Stimulated activated CD4-positive, alpha-beta T cell treated with anti-CD3 and anti-CD28 coated beads, Interleukin-4, amount 100 ng/mL, for 24 hours (primary cell): ENCODE results near the gene JMJD7.

Source experiments
- DNase-seq: peaks from one replicate; pipeline ENCODE4 v3.0.0-alpha.2; 2020

JMJD7 gene

DNA sequence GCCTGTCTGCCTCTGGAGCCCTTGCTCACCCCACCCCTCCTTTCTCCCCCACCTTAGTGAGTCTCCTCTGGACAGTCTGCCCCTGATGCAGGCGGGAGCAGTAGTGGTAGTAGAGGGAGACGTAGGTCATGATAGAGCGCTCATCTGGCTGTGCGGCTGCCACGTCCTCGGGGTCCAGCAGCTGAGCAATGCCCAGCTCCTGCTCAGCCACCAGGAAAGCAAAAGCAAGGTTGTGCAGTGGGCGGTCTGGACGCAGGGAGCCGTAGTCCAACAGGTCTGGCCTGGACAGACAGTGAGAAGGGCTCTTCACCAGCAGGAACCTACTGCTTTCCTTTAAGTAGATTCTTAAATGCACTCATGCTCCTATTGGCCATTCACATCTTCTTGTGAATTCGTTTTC is 59.3 kb downstream of the JMJD7 start:
- no peak for DNase-seq
